Smooth muscle cell of the brain vasculature (primary cell): Measurements from ENCODE around the gene ISOC1.

ENCODE experiments used
- DNase-seq: peaks from one replicate; pipeline ENCODE4 v3.0.0-alpha.2; 2012; ENCODE audit warnings: low read depth, low spot score

Gene ISOC1

GRCh38 chr5:129125819-129126218 is 31.3 kb downstream of the ISOC1 start:
- no peak for DNase-seq

- no peak for DNase-seq
Measured at GRCh38 chr5:129133553-129133952, 39.0 kb downstream of the ISOC1 start.

- no peak for DNase-seq
Measured at GRCh38 chr5:129135633-129136032, 41.1 kb downstream of the ISOC1 start.

GRCh38 chr5:129137637-129138036 is 43.1 kb downstream of the ISOC1 start:
- DNase-seq, result no peak

GRCh38 chr5:129141078-129141477 is 46.5 kb downstream of the ISOC1 start:
- no peak for DNase-seq

GRCh38 chr5:129141696-129142095 is 47.1 kb downstream of the ISOC1 start:
- DNase-seq, result no peak

- DNase-seq, result no peak
Measured at GRCh38 chr5:129155876-129156275, 61.3 kb downstream of the ISOC1 start.

- DNase-seq, result no peak
Measured at GRCh38 chr5:129161830-129162229, 67.3 kb downstream of the ISOC1 start.
